GM12873 (cell line): ENCODE measurements around the gene GALM.

ENCODE experiments used
- CTCF ChIP-seq: IDR thresholded peaks from 2 replicates; pipeline ENCODE4 v1.5.1; 2012; ENCODE audit warnings: low read depth, mild to moderate bottlenecking, moderate library complexity, low read length, control low read depth; ENCODE audit not compliant: insufficient read depth; ENCODE audit errors: missing control alignments

The GALM gene

DNA sequence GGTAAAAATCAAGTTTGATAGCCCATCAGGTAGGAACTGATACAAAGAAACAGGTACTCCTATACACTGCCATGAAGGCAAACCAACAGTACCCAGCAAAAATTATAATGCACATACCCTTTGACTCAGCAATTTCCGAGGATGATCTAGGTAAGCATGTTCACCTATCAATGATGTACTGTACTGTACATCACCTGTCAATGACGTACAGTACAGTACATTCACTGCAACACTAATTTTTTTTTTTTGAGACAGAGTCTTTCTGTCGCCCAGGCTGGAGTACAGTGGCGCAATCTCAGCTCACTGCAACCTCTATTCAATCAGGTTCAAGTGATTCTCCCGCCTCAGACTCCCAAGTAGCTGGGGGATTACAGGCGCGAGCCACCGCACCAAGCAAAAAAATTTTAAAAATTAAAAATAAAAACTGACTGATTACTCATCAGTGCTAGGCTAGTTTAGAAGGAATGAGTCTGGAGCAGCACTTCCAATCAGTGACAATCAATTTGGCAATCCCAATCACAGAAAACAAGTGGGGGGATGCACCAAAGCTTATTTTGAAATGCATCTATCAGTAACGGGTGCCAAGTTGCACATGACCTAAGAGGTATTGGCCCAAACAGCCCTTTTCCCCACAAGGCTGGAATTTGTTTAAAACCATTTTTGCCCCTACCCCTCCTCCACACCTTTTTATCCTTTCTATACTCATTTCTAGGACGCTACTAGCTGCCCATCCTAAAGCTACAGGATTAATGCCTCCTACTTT, 77.1 kb downstream of the GALM start:
- TF ChIP-seq CTCF = no peak

- TF ChIP-seq CTCF = no peak
Measured at GRCh38 chr2:38743672-38744398, 77.9 kb downstream of the GALM start.

DNA sequence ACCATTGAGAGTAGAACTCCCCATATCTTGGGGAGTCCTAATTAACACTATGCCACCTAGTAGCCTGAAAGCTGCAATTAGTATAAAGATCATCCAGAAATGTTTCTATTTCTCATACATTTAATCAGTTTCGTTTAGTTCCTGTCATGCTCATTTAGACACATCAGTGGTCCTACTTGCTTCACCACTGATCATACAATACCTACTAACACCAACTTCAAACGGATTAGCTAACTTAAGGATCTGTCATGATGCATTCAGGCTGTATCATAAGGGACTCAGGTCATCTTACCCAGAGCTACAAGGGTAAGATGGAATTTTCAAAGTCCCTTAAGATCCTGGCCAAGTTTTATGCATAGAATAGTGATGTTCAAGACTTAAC, 78.5 kb downstream of the GALM start:
- TF ChIP-seq CTCF = no peak

DNA sequence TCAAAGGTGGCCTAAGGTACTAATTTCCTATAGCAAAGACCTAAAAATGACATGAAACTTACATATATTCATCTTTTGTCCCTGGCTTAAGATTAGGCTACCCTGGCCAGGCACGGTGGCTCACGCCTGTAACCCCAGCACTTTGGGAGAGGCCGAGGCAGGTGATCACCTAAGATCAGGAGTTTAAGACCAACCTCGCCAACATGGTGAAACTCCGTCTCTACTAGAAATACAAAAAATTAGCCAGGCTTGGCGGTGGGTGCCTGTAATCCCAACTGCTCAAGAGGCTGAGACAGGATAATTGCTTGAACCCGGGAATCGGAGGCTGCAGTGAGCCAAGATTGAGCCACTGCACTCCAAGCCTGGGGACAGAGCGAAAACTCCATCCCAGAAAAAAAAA, 79.4 kb downstream of the GALM start:
- TF ChIP-seq CTCF = no peak

- TF ChIP-seq CTCF = no peak
Measured at GRCh38 chr2:38747007-38747424, 81.1 kb downstream of the GALM start.

DNA sequence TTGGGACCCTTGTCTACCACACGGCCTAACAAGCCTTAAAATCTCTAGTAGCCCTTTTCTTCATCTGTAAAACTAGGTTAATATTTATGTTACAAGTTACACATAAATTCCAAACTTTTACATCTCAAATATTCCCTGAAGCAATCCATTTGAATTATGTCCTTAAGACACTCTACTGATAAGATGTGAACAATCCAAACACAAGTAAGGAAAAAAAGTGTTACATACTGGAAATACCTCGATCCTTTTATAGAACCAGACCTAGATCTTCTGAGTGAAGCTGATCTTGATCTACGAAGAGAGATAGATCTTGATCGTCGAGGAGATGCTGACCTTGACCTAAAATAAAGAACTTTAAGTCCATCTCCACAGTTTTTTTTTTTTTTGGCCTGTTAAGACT, 81.9 kb downstream of the GALM start:
- TF ChIP-seq CTCF = no peak

- TF ChIP-seq CTCF = no peak
Measured at GRCh38 chr2:38748391-38748790, 82.5 kb downstream of the GALM start.
